Prostate gland (tissue), 2 donors: ENCODE results near the gene PKMYT1. TPM values are rescaled to one million over a fixed set of nuclear protein-coding genes. Genes with fewer than 3 reads are reported as not detected.

Experiments
- DNase-seq: peaks from one replicate; pipeline ENCODE4 v3.0.0-alpha.2; 2019; ENCODE audit warnings: low spot score
- H3K27ac ChIP-seq, 2 donors: fragments of 200-600 bp; sonication (generic); 2 replicates each; pipeline ENCODE4 v1.5.1; 2017 to 2019
- H3K27me3 ChIP-seq: fragments of 200-600 bp; sonication (generic); replicated peaks from 2 replicates; pipeline ENCODE4 v1.5.1; 2019; ENCODE audit not compliant: insufficient read depth
- H3K36me3 ChIP-seq, 2 donors: fragments of 200-600 bp; sonication (generic); 1 replicate in 1 of 2; 2 replicates in 1 of 2; pipeline versions ENCODE4 v1.5.1 to v1.8.1; 2017 to 2019
- H3K4me1 ChIP-seq: fragments of 200-600 bp; sonication (generic); replicated peaks from 2 replicates; pipeline ENCODE4 v1.5.1; 2019
- H3K4me3 ChIP-seq, 2 donors: fragments of 200-600 bp; sonication (generic); 2 replicates each; pipeline ENCODE4 v1.5.1; 2017 to 2019
- H3K9me3 ChIP-seq: fragments of 200-600 bp; sonication (generic); 2 replicates; pipeline ENCODE4 v1.5.1; 2017
- CTCF ChIP-seq, 4 experiments: fragments of 200-600 bp in 2 of 4; fragments of 450-650 bp in 2 of 4; sonication (generic) in 2 of 4; IDR thresholded peaks; 1 replicate in 3 of 4; 2 replicates in 1 of 4; pipeline ENCODE4 v1.5.1; 2016 to 2019; ENCODE audit warnings: antibody characterized with exemption in 4 of 4, mild to moderate bottlenecking in 2 of 4, moderate library complexity in 2 of 4
- POLR2A ChIP-seq: fragments of 450-650 bp; IDR thresholded peaks from one replicate; pipeline ENCODE4 v1.6.1; 2016; ENCODE audit warnings: antibody characterized with exemption, mild to moderate bottlenecking
- POLR2AphosphoS5 ChIP-seq: sonication (generic); formaldehyde crosslinking; IDR thresholded peaks from one replicate; pipeline ENCODE4 v1.6.1; 2017; ENCODE audit warnings: antibody characterized with exemption
- WGBS: methylation state at CpG from one replicate; pipeline ENCODE4 v1.1.5; 2018; 5-methylcytosine and 5-hydroxymethylcytosine counted together
- intact Hi-C: fragments of 100-400 bp; cut with DNase I; formaldehyde crosslinking; loops from one replicate; pipeline ENCODE4 v1.14.2; 2022
- total RNA-seq, 2 donors: library from RNA; depleted of rRNA; stranded (reverse); fragments of >200 nt; gene quantifications; one replicate each; pipeline ENCODE4 v1.1.0, GENCODE V29; 2016

The PKMYT1 gene
- total RNA-seq, 2 donors from 2014 or later: 4.1 to 25.5 TPM

GRCh38 chr16:2950773-2951172 lies 29.5 kb downstream of the PKMYT1 start:
- 86% methylated on average over 16 of the region's 16 CpGs for WGBS
- H3K27me3 ChIP-seq: no peaks in the 10 kb centered on the region

GRCh38 chr16:2950353-2950724 lies 29.9 kb downstream of the PKMYT1 start:
- Histone ChIP-seq H3K9me3 (no peaks in the 10 kb centered on the region), H3K27ac (no peak overlapping the region), H3K4me3 (no peak overlapping the region), H3K27me3 (no peaks in the 10 kb centered on the region), H3K4me1 (no peaks in the 10 kb centered on the region), H3K36me3 (no peaks in the 10 kb centered on the region)
- intact Hi-C loops: no loop called here
- WGBS: 87% methylated on average over 13 of the region's 13 CpGs
- TF ChIP-seq POLR2A (no peak), POLR2AphosphoS5 (no peak), CTCF (IDR thresholded peaks at IDR 0.05) (no peak)
- no peak for DNase-seq

More at GRCh38 chr16:2950773-2951172, 29.5 kb downstream of the PKMYT1 start:
- intact Hi-C loops: no loop called here
- no peak for DNase-seq
- TF ChIP-seq POLR2AphosphoS5 (no peak), POLR2A (no peak), CTCF (IDR thresholded peaks at IDR 0.05) (no peak)
- no peaks in the 10 kb centered on the region for H3K9me3 ChIP-seq
- H3K4me1 ChIP-seq: no peaks in the 10 kb centered on the region
- no peaks in the 10 kb centered on the region for H3K36me3 ChIP-seq
- no peak overlapping the region for H3K27ac ChIP-seq
- no peak overlapping the region for H3K4me3 ChIP-seq

- Histone ChIP-seq H3K4me1 (no peaks in the 10 kb centered on the region), H3K27me3 (no peaks in the 10 kb centered on the region), H3K27ac (no peak overlapping the region), H3K36me3 (no peaks in the 10 kb centered on the region), H3K4me3 (no peak overlapping the region), H3K9me3 (no peaks in the 10 kb centered on the region)
- intact Hi-C loops: no loop called here
- TF ChIP-seq POLR2AphosphoS5 (no peak), CTCF (IDR thresholded peaks at IDR 0.05) (no peak)
- DNase-seq: no peak
- WGBS: 91% methylated on average over 19 of the region's 19 CpGs
These were observed 30.4 kb downstream of the PKMYT1 start for GRCh38 chr16:2949705-2950352.

GRCh38 chr16:2948807-2949704 lies 31.2 kb downstream of the PKMYT1 start:
- Histone ChIP-seq H3K4me3 (no peak overlapping the region), H3K36me3 (no peaks in the 10 kb centered on the region), H3K27ac (no peak overlapping the region), H3K9me3 (no peaks in the 10 kb centered on the region), H3K27me3 (no peaks in the 10 kb centered on the region), H3K4me1 (no peaks in the 10 kb centered on the region)
- TF ChIP-seq POLR2AphosphoS5 (no peak), POLR2A (no peak), CTCF (IDR thresholded peaks at IDR 0.05) (no peak)
- intact Hi-C loops: no loop called here
- WGBS: 87% methylated on average over 36 of the region's 36 CpGs
- no peak for DNase-seq
